NCI-H510A (cell line): ENCODE results near the gene ANXA1.

Source experiments
- DNase-seq: peaks from one replicate; lab custom pipeline; 2025; lab: John Stamatoyannopoulos, UW

ANXA1 gene

DNA sequence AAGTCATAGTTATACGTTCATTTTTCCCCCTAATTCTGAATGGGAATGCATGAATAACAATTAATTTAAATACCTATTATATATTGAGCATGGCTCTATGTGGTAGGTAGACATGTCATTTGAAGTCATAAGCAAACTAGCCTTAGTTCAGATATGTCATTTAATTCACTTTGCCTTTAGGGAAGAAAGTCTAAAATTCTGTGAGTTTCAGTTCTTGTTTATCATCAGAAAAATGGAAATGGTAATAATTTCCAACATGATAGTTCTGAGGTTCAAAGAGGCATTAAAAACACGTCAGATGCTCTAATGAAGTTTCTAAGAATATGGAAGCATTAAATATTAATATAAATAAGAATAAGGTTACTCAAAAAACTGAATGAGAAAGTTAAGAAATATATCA, 13.1 kb upstream of the ANXA1 start:
- DNase-seq = no peak

DNA sequence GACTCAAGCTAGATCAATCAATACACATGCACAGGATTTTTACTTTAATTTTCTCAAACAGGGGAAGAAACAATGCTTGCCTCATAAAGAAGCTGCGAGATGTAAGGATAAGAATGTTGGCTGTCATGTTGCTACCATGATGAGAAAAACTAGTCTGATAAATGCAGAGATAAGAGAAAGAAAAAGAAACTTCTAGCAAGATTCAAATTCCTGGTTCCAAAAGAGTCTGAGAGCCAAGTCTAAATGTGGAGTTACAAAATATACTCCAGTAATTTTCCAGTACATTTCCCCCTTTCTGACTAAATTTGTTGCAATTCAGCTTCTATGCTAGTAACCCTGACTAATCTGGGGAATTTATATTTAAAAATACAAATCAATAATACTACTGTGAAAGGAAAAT, 10.4 kb upstream of the ANXA1 start:
- DNase-seq = no peak

DNA sequence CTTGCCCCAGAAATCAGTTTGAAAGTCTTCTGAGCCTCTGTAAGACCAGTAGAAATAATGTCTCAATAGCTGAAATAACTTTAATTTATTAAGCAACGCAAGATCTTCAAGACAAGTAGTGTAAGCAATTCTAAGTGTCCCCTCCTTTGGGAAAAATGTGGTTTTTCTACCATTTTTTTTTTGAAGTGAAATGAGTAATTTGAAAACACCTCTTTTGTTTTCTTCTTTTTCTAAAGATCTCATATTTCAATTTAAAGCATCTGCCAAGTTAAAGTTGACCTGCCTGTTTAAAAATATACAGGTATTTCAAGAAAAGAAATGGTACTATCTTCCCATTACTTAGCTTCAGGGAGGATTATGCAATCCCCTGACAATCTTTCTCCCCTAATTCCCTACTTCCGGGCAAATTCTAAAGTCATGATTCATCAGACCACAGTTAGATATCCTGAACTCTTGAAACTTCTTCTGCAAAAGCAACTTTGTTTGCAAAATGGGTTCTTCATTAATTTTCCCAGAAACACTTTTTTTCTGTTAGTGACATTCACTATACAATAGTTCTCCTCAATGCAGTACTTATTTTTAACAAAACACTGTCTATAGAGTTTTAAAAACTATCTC, 7.8 kb upstream of the ANXA1 start:
- DNase-seq = no peak

DNA sequence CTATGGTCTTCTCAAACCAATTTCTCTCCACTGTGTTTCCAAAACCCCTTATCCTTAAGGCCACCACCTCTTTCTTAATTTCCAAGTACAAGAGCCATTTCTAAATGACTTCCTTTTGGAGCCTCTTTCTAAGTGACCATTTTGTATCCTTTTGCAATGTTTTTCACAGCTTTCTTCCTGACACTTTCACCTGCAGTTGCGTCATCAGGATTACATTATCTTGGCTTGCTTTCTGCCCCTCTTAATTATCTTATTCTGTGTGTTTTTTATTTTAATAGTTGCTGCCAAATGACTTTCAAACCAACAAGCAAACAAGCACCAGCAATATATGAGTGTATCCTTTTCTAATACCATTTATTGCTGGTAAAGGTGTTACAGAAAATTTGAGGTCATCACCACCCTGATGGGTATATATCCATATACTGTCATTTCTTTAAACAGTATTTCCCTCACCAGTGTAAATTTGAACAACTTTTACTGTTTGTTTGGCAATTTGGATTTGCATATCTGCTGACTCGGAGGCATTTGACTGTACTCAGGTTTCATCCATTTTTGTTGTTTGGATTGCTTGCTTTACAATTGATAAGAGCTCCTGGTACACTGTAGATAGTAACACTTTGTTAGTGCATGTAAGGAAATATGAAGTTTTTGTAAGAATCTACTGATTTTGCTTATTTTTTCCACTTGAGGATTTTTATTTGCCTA, 5.4 kb upstream of the ANXA1 start:
- no peak for DNase-seq

DNA sequence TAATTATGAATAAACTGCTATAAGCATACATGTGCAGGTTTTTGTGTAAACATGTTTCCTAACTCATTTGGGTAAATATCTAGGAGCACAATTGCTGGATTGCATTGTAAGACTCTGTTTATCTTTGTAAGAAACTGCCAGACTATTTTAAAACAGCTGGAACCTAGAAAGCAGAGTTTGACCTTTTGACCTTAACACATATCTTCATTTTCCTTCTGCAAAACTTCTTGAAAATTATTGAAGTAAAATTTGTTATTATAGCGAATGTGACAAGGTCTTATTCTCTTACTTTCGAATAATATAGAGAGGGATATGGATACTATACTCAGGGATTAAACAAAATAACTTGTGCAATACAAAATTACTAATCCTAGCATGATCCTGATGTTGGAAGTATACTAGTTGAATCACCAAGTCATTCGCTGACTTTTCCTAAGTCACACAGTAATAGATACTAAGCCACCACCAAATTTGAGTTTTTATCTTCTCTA, 3.2 kb upstream of the ANXA1 start:
- DNase-seq = no peak

DNA sequence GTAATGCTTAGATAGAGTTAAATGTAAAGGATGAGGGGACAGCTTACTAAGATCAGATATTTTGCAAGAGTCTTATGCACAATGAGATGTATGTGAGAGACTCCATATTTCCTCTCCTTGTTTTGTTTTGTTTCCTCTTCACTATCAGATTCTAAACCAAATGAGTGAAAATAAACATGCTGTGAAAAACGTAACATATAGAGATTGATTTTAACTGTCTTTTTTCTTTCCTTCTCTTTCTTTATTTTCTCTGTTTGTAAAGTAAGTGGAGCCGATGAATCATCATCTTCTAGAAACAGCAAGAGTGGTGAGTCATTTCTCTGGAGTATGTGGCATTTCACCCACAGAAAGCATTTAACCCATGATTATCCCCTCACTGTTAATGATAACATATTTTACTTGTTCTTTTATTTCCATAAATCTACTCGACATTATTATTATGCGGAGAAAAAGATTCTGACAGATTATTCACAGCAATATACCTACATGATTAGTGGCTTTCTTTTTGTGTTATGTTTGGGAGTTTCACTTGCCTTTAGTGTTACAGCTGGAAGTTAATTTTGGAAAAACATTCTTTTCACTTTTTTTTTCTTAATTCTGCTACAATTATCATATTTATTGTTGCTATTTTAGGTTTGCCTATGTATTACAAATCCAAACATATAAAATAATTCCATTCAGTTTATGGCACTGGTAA, 2.1 kb upstream of the ANXA1 start:
- no peak for DNase-seq

DNA sequence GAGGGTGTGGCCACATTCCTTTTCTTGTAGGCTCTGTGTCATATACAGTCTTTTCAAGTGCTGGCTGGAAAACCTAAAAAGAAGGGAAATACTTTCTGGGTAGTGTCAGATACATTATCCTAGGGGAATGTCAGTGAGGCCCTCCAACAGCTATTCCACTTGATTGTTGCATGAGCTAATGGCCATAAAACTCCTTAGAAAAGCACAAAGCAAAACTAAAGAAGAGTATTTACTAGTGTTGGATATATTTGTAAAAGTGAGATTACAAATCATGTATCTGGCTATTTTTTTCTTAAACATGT, 829 bp downstream of the ANXA1 start:
- no peak for DNase-seq

DNA sequence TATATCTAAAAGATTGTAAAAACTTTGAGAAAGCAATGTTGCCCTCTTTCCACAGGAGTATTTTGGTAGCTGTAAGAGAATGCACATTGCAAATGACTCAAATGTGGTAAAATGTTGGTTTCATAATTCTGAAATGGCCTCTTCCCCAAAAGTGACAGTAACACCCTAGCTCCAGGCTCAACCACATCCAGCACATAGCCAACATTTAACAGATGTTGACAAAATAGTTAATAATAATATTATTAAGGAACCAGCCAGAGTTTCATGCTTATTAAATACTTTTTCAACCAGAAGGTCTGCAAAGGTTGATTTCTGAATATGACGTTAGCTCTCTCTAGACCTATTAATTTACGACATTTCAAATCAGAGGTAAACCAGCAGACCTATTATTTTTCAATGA, 1.3 kb downstream of the ANXA1 start:
- DNase-seq = no peak

DNA sequence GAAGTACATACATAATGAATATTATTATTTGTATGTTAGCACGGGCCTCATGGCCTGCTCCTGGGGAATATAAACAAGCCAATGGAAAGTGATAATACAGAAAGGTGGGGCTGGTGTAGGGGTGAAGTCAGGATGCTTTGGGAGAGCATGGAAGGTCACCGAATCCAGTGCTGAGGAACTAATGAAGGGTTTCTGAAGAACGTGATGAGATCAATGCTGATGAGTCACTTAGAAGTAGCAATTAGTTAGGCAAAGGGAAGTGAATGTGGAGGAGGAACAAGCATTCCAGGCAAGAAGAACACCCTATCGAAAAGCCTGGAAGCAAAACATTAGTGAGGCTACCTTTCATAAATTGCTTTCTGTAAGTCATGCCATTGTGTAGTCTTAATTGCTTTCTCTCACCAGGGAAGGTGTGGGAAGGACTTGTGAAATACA, 2.1 kb downstream of the ANXA1 start:
- DNase-seq = no peak

DNA sequence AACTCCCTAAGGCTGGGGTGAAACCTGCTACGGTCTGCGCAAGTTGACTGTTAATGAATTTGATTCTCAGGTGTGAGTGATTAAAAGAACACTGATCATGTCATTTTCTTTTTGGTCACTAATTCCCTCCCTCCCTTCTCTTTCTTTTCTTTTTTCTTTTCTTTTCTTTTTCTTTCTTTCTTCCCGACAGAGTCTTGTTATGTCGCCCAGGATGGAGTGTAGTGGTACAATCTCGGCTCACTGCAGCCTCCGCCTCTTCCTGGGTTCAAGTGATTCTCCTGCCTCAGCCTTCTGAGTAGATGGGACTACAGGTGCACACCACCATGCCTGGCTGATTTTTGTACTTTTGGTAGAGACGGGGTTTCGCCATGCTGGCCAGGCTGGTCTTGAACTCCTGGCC, 2.6 kb downstream of the ANXA1 start:
- no peak for DNase-seq

DNA sequence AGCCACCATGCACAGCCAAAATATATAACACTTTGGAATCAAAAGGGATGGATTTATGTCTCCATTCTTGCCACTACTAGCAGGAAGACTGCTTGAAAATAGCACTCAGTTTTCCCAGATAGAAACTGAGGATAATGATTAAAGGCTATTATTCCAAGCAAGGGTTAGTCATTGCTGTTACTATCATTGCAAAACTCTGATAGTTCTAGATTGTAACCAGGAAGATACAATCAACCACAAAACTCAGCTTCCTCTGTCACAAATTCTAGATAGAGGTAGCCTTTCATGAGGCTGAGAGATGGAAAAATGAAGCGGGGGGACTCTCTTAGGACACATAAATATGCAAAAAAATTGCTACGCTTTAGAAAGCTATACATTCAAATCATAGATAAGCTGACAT, 3.1 kb downstream of the ANXA1 start:
- DNase-seq = no peak

DNA sequence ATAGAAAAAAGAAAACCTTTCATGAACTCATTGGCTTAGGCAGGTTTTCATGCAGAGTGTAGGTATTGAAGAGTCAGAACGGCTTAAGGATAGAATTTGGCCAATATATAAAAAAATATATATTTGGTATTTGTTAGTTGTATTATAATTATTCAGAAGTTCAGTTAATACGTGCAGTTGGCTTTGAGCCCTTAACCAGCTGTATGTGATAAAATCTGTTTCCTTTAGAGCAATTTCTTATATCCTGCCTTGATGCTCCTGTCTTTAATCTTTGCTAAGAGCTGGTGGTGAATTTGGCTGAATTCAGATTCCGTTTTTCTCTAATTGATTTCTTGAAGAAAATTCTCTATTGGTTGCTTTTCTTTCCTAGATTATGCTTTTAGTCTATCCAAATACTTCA, 3.7 kb downstream of the ANXA1 start:
- no peak for DNase-seq

DNA sequence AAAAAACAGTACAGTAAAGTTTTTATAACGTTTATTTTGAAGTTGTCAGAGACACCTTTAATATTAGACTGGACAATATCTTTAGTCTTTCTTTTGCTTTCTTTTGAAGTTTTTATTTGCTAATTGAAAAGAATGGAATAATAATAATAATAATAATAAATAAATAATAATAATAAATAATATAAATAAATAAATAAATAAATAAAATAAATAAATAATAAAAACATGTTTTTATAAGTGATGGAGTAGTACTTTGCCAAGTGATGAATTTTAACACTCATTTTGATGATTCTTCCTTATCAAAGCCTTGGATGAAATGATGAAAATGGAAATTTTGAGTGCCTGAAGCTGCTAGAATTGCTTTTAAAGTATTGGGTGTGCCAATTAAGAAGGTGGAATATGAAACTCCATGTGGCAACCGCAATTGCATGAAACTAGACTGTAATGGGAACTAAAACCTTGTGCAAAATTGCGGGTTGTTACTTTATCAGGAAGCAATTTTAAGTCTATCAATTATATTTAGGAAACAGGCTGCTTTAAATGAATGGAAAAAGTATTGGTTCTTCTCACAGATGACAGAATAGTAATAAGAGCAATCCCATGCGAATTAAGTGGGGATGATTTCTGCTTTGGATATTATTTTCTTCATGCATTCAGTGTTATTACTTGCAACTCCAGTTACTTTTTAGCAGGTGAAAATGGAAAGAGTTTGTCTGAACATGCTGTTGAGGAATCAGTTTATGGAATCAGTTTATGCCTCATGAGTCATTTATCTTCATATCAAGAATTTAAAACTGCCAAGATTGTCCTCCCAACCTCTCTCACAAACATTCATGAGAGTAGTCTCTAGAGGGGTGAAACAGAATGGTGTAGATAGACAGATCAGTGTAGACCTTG, 4.6 kb downstream of the ANXA1 start:
- DNase-seq = no peak

DNA sequence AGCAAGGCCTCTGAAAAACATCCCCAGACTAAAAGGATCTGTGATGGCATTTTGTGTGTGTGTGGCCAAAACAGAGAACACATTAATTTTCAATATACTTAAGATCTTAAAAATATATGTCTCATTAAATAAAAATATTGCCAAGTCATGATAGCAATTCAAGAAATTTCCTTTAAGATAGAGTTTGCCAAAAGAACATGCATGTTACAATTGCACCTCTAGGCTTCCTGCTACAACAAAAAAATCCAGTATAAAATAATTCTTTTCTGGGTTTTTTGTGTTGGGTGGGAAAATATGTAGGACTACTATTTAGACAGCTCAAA, 5.2 kb downstream of the ANXA1 start:
- no peak for DNase-seq

DNA sequence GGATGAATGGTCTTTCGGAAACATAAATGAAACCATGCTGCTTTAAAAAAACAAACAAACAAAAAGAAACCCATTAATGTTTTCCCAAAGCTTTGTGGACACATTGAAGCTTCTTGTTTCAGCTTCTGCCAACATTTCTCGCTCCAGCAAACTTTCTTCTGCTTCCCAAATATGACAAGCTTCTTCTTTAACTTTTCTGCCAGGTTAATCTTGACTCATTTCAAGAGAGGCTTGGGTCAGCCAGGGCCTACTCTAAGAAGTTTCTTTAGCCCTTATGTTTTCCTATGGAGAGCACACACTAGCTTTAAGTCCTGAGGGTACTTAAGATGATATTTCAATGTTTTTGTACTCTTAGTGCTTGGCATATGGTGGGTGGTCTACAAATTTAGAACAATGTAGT, 6.1 kb downstream of the ANXA1 start:
- no peak for DNase-seq

DNA sequence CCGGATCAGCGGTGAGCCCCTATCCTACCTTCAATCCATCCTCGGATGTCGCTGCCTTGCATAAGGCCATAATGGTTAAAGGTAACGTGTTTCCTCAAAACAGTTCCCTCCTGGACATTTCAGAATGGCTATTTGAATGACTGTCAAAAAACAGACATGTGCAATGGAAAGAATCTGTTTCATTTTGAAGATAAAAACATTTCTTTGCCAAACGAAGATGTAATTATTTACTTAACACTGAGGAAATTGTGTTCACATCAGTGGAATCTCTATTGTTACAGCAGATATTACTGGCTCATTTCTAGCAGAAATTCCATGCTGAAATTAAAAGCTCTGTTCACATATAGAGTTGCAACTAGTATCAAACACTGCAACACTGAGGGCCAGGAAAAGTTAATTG, 7.1 kb downstream of the ANXA1 start:
- no peak for DNase-seq

DNA sequence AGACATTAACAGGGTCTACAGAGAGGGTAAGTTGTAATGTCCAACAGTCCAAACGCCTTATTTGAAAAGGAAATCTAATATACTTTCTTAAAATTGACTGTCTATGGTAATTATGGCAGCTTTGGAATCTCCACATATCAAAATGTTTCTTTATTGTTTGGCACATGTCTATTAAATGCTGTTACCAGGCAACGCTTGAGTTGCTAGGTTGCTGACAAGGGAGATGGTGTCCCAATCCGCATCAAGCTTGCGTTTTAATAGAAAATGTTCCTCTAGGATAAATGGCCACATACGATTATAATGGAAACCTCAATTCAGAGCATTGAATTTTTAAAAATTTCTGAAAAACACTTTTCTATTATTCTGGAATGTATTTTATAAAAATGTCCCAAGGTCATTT, 9.2 kb downstream of the ANXA1 start:
- no peak for DNase-seq

DNA sequence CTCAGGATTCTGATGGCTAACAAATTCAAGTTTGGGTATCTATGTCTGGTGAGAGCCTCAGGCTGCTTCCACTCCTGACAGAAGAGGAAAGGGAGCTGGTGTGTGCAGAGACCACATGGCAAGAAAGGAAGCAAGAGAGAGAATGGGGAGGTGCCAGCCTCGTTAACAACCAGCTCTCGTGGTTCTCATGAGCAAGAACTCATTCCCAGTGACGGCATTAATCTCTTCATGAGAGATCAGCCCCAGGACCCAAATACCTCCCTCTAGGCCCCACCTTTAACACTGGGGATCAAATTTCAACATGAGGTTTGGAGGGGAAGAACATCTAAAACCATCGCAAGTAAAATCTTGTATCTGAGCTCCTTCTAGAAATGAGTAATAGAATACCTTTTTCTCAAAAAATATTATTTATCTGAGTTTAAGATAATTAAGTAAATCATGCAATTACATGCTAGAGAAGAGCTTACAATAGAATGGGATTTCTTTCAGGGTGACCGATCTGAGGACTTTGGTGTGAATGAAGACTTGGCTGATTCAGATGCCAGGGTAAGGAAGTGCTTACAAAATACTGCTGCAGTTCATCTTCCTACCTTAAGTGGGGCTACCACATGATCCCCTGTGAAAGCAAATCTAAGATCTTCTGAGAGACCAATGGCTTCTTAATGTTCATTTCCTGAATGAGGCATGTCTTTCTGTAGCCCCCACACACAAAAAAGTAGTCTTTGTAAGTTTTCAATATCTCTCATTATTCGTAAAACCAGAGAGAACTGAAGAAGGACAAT, 11.5 kb downstream of the ANXA1 start:
- DNase-seq = no peak

DNA sequence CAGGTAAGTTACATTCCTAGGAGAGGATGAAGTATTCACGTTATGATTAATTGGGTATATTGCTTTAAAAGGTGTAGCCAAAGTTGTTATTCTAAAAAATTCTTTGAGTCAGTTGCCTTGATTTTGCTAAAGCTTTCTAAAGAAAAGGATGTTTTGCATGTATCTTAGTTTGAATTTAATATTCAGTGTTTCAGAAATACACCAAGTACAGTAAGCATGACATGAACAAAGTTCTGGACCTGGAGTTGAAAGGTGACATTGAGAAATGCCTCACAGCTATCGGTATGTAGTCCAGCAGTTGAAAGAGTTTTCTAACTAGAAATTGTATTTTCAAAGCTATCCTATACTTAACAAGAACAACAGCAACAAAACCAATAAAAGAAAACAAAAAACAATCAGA, 14.2 kb downstream of the ANXA1 start:
- DNase-seq = no peak

DNA sequence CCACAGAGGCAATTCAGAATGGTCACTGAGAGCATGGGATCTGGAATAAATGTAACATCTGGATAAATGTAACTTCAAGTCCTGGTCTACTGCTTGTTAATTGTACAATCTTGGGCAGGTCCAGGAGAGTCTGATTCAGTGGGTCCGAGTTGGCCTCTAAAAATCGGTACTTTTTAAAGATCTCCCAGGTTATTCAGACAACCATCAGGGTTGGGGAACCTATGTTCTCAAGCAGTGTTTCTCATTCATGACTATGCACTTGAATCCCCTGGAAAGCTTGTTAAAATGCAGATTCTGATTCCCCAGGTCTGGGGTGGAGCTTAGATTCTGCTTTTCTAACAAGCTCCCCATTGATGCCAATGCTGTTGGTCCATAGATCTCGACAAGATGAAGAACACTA, 14.8 kb downstream of the ANXA1 start:
- no peak for DNase-seq

DNA sequence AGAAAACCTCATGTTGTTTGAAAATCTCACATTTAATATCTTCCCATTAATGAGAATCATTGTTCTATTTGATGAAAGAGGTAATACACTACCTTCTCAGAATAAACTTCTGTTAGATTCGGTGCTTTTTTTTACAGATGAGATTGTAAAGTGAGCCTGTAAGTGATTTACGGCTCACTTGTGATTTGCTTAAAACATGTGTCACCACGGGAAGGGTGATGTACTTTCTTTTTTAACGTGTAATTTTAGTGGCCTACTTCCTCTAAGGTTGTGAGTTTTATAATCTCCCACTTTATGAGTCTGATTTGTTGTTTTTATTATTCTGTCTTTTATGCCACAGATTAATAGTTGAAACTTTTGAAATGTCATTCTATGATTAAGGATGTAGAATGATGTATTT, 15.9 kb downstream of the ANXA1 start:
- DNase-seq = no peak
